RWPE2 (cell line): ENCODE measurements around the gene MUC13.

Experiments used
- ATAC-seq: fragments of 200-7000 bp; cut with Tn5 transposase; 3 replicates; pipeline ENCODE4 v1.9.1; 2021; ENCODE audit warnings: low read depth
- DNase-seq: peaks from one replicate; pipeline ENCODE4 v3.0.0-alpha.2; 2020; ENCODE audit warnings: low spot score
- H3K27ac ChIP-seq: fragments of 450-650 bp; 2 replicates; pipeline ENCODE4 v1.5.1; 2017; ENCODE audit warnings: mild to moderate bottlenecking; ENCODE audit not compliant: poor library complexity, severe bottlenecking
- H3K27me3 ChIP-seq: fragments of 250-450 bp; sonication (Bioruptor Pico); 2 replicates; pipeline ENCODE4 v1.5.1; 2021; ENCODE audit warnings: mild to moderate bottlenecking, moderate library complexity; ENCODE audit not compliant: insufficient read depth, poor library complexity, severe bottlenecking
- H3K36me3 ChIP-seq: fragments of 250-450 bp; sonication (Bioruptor Pico); 2 replicates; pipeline ENCODE4 v1.5.1; 2020; ENCODE audit warnings: low read depth, mild to moderate bottlenecking, moderate library complexity
- H3K4me1 ChIP-seq: fragments of 250-450 bp; sonication (Bioruptor Pico); 2 replicates; pipeline ENCODE4 v1.5.1; 2021; ENCODE audit warnings: mild to moderate bottlenecking, moderate library complexity; ENCODE audit not compliant: insufficient read depth, poor library complexity, severe bottlenecking
- H3K4me3 ChIP-seq: fragments of 250-450 bp; sonication (Bioruptor Pico); 2 replicates; pipeline ENCODE4 v1.5.1; 2021; ENCODE audit warnings: mild to moderate bottlenecking, moderate library complexity; ENCODE audit not compliant: severe bottlenecking
- H3K9me3 ChIP-seq: fragments of 250-450 bp; sonication (Bioruptor Pico); 2 replicates; pipeline ENCODE4 v1.5.1; 2021; ENCODE audit warnings: mild to moderate bottlenecking, moderate library complexity; ENCODE audit not compliant: severe bottlenecking
- TF ChIP-seq, protein P1 (sequence below): fragments of 450-650 bp; IDR thresholded peaks from one replicate; pipeline ENCODE4 v1.5.1; 2017; ENCODE audit warnings: mild to moderate bottlenecking, moderate library complexity; ENCODE audit not compliant: poor library complexity, severe bottlenecking

The MUC13 gene

DNA sequence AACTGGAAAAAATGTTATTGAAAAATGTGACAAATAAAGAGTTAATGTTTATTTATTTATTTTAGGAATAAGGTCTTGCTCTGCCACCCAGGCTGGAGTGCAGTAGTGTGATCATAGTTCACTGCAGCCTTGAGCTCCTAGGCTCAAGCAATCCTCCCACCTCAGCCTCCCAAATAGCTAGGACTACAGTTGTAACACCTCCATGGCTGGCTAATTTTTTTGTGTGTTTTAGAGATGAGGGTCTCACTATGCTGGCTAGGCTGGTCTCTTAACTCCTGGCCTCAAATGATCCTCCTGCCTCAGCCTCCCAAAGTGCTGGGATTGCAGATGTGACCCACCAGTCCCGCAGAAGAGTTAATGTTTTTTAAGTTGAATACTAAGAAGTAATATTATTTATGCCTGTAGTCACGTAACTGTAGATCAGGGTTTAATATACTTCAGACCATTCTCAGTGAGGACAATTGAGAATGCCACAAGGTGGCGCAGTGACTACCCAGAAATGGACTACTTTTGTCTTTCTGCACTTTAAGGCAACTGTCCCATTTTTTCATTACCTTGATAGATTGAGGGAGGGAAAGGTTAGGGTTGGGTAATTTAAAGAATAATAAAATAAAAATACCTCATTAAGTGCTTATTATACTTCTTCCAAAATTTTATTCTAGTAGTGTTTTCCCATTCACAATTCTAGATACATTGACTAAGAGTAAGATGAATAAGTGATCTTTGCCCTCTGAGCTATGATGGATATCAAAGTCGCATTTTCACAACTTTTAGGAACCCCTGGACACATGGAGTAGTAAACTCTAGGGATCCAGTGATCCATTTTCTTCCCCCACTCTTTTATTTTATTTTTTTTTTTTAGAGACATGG is 6.0 kb downstream of the MUC13 start:
- Histone ChIP-seq H3K27me3 (no peaks in the 10 kb centered on the region), H3K4me1 (no peaks in the 10 kb centered on the region), H3K4me3 (no peak overlapping the region), H3K27ac (no peak overlapping the region), H3K9me3 (no peaks in the 10 kb centered on the region), H3K36me3 (no peaks in the 10 kb centered on the region)
- no peak for DNase-seq
- ATAC-seq, result peak; percentile 72
- TF ChIP-seq, protein P1, sequence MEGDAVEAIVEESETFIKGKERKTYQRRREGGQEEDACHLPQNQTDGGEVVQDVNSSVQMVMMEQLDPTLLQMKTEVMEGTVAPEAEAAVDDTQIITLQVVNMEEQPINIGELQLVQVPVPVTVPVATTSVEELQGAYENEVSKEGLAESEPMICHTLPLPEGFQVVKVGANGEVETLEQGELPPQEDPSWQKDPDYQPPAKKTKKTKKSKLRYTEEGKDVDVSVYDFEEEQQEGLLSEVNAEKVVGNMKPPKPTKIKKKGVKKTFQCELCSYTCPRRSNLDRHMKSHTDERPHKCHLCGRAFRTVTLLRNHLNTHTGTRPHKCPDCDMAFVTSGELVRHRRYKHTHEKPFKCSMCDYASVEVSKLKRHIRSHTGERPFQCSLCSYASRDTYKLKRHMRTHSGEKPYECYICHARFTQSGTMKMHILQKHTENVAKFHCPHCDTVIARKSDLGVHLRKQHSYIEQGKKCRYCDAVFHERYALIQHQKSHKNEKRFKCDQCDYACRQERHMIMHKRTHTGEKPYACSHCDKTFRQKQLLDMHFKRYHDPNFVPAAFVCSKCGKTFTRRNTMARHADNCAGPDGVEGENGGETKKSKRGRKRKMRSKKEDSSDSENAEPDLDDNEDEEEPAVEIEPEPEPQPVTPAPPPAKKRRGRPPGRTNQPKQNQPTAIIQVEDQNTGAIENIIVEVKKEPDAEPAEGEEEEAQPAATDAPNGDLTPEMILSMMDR, result peak; percentile 91

DNA sequence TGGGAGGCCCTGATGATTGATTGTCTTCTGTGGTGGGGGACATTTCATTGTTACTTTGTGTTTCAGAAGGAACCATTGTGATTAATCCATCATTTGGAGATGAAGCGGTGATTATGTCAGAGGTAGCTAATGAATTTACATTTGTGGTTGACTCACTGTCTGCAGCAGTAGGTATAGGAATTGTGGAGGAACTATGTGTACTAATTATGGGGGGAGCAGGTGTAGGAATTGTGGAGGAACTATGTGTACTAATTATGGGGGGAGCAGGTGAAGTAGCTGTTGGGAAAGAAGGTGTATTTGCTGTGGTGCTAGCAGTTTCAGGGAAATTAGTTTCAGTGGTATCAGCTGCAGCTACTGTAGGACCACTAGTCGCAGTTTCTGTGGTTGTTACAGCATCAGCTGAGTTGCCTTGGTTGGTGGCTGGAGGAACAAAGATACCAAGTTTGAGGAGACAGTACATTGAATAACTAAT is 6.9 kb downstream of the MUC13 start:
- H3K4me1 ChIP-seq, result no peaks in the 10 kb centered on the region
- no peaks in the 10 kb centered on the region for H3K27me3 ChIP-seq
- no peak for ATAC-seq
- H3K9me3 ChIP-seq, result no peaks in the 10 kb centered on the region
- no peak for DNase-seq
- no peak overlapping the region for H3K27ac ChIP-seq
- TF ChIP-seq, protein P1, result no peak
- no peaks in the 10 kb centered on the region for H3K36me3 ChIP-seq
- H3K4me3 ChIP-seq, result no peak overlapping the region

GRCh38 chr3:124926426-124927101 is 8.0 kb downstream of the MUC13 start:
- DNase-seq (no peak), ATAC-seq (no peak)
- TF ChIP-seq, protein P1, result no peak
- H3K36me3 ChIP-seq, result no peaks in the 10 kb centered on the region
- H3K27ac ChIP-seq, result no peak overlapping the region
- no peaks in the 10 kb centered on the region for H3K27me3 ChIP-seq
- H3K4me1 ChIP-seq, result no peaks in the 10 kb centered on the region
- no peaks in the 10 kb centered on the region for H3K9me3 ChIP-seq
- H3K4me3 ChIP-seq, result no peak overlapping the region

DNA sequence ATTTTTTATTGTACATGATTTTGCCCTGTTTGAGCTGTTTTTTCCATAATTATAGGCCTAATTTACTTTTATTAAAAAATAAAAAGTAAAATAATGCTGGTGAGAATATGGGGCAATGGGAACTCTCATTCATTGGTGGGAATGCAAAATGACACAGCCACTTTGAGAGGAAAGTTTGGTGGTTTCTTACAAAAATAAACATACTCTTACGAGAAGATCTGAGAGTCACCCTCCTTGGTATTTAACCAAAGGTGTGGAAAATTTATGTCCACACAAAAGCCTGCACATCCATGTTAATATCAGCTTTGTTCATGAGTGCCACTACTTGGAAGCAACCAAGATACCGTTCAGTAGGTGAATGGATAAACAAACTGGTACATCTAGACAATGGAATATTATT is 9.8 kb downstream of the MUC13 start:
- H3K27ac ChIP-seq, result no peak overlapping the region
- ATAC-seq, result no peak
- no peaks in the 10 kb centered on the region for H3K4me1 ChIP-seq
- no peaks in the 10 kb centered on the region for H3K36me3 ChIP-seq
- H3K4me3 ChIP-seq, result no peak overlapping the region
- TF ChIP-seq, protein P1, result no peak
- DNase-seq, result no peak
- H3K9me3 ChIP-seq, result no peaks in the 10 kb centered on the region
- no peaks in the 10 kb centered on the region for H3K27me3 ChIP-seq

DNA sequence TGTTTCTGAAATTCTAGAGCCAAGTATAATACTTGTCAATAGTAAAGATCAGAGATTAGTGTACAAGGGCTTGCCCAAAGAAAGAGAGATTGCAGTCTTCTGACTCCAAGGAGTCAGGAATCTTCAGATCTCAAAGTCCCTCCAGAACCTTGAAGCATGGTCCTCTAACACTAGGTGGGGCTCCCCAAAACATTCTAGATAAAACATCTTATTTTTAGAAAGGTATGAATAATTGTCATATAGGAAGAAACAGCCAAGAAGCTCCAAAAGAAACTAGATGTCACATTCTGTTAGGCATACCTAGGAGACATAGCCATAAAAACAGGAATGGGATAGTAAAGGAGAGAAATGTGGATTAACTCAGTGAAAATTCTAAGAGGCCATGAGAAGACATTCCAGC is 10.7 kb downstream of the MUC13 start:
- 0 out of 3 replicates have a peak, but pooled peaks have one; percentile 35 for ATAC-seq
- Histone ChIP-seq H3K4me1 (no peaks in the 10 kb centered on the region), H3K27me3 (no peaks in the 10 kb centered on the region), H3K27ac (no peak overlapping the region), H3K4me3 (no peak overlapping the region), H3K36me3 (no peaks in the 10 kb centered on the region), H3K9me3 (no peaks in the 10 kb centered on the region)
- TF ChIP-seq, protein P1, result peak; percentile 57
- no peak for DNase-seq
